K562 (cell line): ENCODE measurements around the gene PID1.

Experiments used
- BRCA1 ChIP-seq, 2 experiments: fragments of 450-650 bp in 1 of 2; sonication (generic) in 1 of 2; formaldehyde crosslinking in 1 of 2; IDR thresholded peaks; 2 replicates each; pipeline versions ENCODE4 v1.5.0 to v1.6.1; 2017 to 2020; ENCODE audit warnings: mild to moderate bottlenecking in 1 of 2, missing genetic modification reagents in 1 of 2
- CEBPB ChIP-seq: fragments of 450-650 bp; IDR thresholded peaks from 2 replicates; pipeline ENCODE4 v1.6.1; 2016; ENCODE audit warnings: missing genetic modification characterization, missing compliant biosample characterization
- KLF6 ChIP-seq: fragments of 250-450 bp; sonication (Bioruptor Pico); IDR thresholded peaks from 2 replicates; pipeline ENCODE4 v1.4.0; 2020; ENCODE audit warnings: mild to moderate bottlenecking, moderate library complexity, borderline replicate concordance
- TF ChIP-seq, protein P1 (sequence below), 3 experiments: IDR thresholded peaks in 2 of 3; conservative IDR thresholded peaks in 1 of 3; 2 replicates each; pipeline ENCODE4 v1.5.1; 2011 to 2012; ENCODE audit warnings: low read length in 3 of 3, mild to moderate bottlenecking in 3 of 3, control low read depth in 2 of 3, improper control_type of control experiment in 1 of 3, inconsistent platforms in 1 of 3, low read depth in 1 of 3, mixed read lengths in 1 of 3, moderate library complexity in 1 of 3; ENCODE audit not compliant: insufficient read depth in 2 of 3

DNA sequence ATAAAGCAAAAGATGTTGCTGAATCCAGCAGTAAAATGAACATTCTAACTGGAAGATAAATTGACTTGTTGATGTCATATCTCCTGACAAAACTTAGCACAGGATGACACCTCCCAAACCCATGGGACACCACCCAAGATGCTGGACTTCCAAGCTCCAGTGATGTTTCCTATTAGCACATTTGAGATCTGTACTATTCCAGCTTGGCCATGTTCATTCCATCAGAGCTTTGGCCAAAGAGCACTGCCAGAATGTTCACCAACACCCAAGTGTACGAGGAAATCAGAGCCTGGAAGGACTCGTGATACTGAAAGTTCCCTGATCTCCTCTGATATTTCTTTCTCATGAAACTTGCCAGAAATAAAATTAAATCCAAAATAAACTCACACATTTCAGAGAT lies 44.7 kb downstream of the PID1 start:
- TF ChIP-seq KLF6 (CRISPR knock-in tag) (no peak), CEBPB (tag) (no peak), BRCA1 (IDR thresholded peaks at IDR 0.05) (no peak), BRCA1 (CRISPR knock-in tag; IDR thresholded peaks at IDR 0.05) (no peak)
- TF ChIP-seq, protein P1, sequence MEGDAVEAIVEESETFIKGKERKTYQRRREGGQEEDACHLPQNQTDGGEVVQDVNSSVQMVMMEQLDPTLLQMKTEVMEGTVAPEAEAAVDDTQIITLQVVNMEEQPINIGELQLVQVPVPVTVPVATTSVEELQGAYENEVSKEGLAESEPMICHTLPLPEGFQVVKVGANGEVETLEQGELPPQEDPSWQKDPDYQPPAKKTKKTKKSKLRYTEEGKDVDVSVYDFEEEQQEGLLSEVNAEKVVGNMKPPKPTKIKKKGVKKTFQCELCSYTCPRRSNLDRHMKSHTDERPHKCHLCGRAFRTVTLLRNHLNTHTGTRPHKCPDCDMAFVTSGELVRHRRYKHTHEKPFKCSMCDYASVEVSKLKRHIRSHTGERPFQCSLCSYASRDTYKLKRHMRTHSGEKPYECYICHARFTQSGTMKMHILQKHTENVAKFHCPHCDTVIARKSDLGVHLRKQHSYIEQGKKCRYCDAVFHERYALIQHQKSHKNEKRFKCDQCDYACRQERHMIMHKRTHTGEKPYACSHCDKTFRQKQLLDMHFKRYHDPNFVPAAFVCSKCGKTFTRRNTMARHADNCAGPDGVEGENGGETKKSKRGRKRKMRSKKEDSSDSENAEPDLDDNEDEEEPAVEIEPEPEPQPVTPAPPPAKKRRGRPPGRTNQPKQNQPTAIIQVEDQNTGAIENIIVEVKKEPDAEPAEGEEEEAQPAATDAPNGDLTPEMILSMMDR (IDR thresholded peaks at IDR 0.05 in 2 of 3, conservative IDR thresholded peaks at IDR 0.05 in 1 of 3; ENCODE audit: insufficient read depth in 2 of 3, low read depth in 1 of 3, low read length in 3 of 3): no peak
